NCI-H1417 (cell line): ENCODE data around the gene MSH3.
A peak's percentile ranks its signal among the peaks of the same experiment; 100 is the strongest.
"Not testable (repeated sequence)": the region's sequence is repeated elsewhere in the genome, so short reads cannot be mapped to it uniquely, and the experiment has no call there.

Experiments
- DNase-seq, 3 experiments: peaks; one replicate each; lab custom pipeline; 2025; lab: John Stamatoyannopoulos, UW

MSH3 gene

GRCh38 chr5:80706835-80707447, 52.5 kb downstream of the MSH3 start:
- DNase-seq = no peak

GRCh38 chr5:80707645-80708044, 53.2 kb downstream of the MSH3 start:
- DNase-seq = no peak

GRCh38 chr5:80711216-80711615, 56.8 kb downstream of the MSH3 start:
- DNase-seq = no peak

- DNase-seq = peak in 2 of 3 experiments; percentile 7 to 52
These were observed 57.5 kb downstream of the MSH3 start for GRCh38 chr5:80711938-80712337.

- no peak for DNase-seq
These were observed 58.5 kb downstream of the MSH3 start for GRCh38 chr5:80712919-80713318.

- no peak for DNase-seq
These were observed 59.2 kb downstream of the MSH3 start for GRCh38 chr5:80713631-80714030.

GRCh38 chr5:80714570-80715298, 60.3 kb downstream of the MSH3 start:
- no peak for DNase-seq

GRCh38 chr5:80715887-80716286, 61.4 kb downstream of the MSH3 start:
- no peak for DNase-seq

GRCh38 chr5:80720181-80720580, 65.7 kb downstream of the MSH3 start:
- DNase-seq = no peak

GRCh38 chr5:80722916-80723315, 68.5 kb downstream of the MSH3 start:
- DNase-seq = no peak

- DNase-seq = no peak
These were observed 71.0 kb downstream of the MSH3 start for GRCh38 chr5:80725446-80725845.

- no peak for DNase-seq
These were observed 82.3 kb downstream of the MSH3 start for GRCh38 chr5:80736730-80737129.

GRCh38 chr5:80738466-80738865, 84.0 kb downstream of the MSH3 start:
- DNase-seq = no peak

- no peak for DNase-seq
These were observed 84.6 kb downstream of the MSH3 start for GRCh38 chr5:80739057-80739456.

GRCh38 chr5:80739496-80739895, 85.0 kb downstream of the MSH3 start:
- DNase-seq = peak in 1 of 3 experiments; percentile 4

- peak in 1 of 3 experiments; percentile 4 for DNase-seq
These were observed 85.4 kb downstream of the MSH3 start for GRCh38 chr5:80739898-80740297.

GRCh38 chr5:80740488-80740887, 86.0 kb downstream of the MSH3 start:
- not testable (repeated sequence) for DNase-seq

GRCh38 chr5:80740999-80741398, 86.5 kb downstream of the MSH3 start:
- DNase-seq = no peak

- no peak for DNase-seq
These were observed 89.7 kb downstream of the MSH3 start for GRCh38 chr5:80744149-80744548.

- DNase-seq = no peak
These were observed 91.0 kb downstream of the MSH3 start for GRCh38 chr5:80745490-80745889.

- DNase-seq = no peak
These were observed 93.5 kb downstream of the MSH3 start for GRCh38 chr5:80747922-80748321.

GRCh38 chr5:80752427-80752826, 98.0 kb downstream of the MSH3 start:
- DNase-seq = no peak

GRCh38 chr5:80753712-80754111, 99.3 kb downstream of the MSH3 start:
- DNase-seq = no peak

- DNase-seq = peak in 2 of 3 experiments; percentile 25 to 52
These were observed 100.4 kb downstream of the MSH3 start for GRCh38 chr5:80754900-80755299.
